K562 (cell line): Measurements from ENCODE around the gene STAMBPL1.

Experiments used
- FOXK2 ChIP-seq, 2 experiments: fragments of 450-650 bp; IDR thresholded peaks in 1 of 2; conservative IDR thresholded peaks in 1 of 2; 2 replicates each; pipeline ENCODE4 v1.6.1; 2016; ENCODE audit warnings: low read depth in 2 of 2, mild to moderate bottlenecking in 1 of 2
- MED1 ChIP-seq: sonication (generic); formaldehyde crosslinking; IDR thresholded peaks from 2 replicates; pipeline ENCODE4 v1.8.1; 2023; ENCODE audit warnings: missing genetic modification reagents, borderline replicate concordance
- POLR2A ChIP-seq: fragments of 450-650 bp; conservative IDR thresholded peaks from 2 replicates; pipeline ENCODE4 v1.6.1; 2016
- RCOR1 ChIP-seq, 2 experiments: IDR thresholded peaks; 2 replicates each; pipeline ENCODE4 v1.6.1; 2012; ENCODE audit warnings: low read depth in 2 of 2, low read length in 2 of 2, borderline replicate concordance in 1 of 2, improper control_type of control experiment in 1 of 2
- TF ChIP-seq, protein P1 (sequence below): sonication (generic); formaldehyde crosslinking; IDR thresholded peaks from 2 replicates; pipeline ENCODE4 v1.8.0; 2023; ENCODE audit warnings: mild to moderate bottlenecking, missing genetic modification reagents

DNA sequence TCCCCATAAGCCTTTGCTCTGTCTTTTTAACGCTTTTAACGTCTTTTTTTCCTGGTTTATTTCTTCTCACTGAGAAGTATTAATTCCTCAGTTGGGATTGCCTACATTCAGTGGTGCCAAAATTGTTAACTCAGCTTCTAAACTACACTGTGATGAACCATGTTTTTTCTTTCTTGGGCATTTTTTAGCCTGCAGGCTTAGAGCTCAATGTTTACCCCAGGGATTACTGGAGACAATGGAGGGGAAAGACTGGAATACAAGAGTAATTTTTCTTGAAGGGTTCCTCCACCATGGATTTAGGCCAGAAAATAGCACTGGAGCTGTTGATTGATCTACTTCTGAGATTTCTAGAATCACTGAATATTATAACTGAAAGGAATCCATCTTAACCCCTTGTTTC is 19.8 kb downstream of the STAMBPL1 start:
- TF ChIP-seq POLR2A (no peak), MED1 (CRISPR knock-in tag) (no peak), FOXK2 (conservative IDR thresholded peaks at IDR 0.05 in 1 of 2, IDR thresholded peaks at IDR 0.05 in 1 of 2; ENCODE audit: low read depth in 2 of 2) (no peak), RCOR1 (IDR thresholded peaks at IDR 0.05; ENCODE audit: borderline replicate concordance in 1 of 2, low read depth in 2 of 2, low read length in 2 of 2) (no peak)
- TF ChIP-seq, protein P1, sequence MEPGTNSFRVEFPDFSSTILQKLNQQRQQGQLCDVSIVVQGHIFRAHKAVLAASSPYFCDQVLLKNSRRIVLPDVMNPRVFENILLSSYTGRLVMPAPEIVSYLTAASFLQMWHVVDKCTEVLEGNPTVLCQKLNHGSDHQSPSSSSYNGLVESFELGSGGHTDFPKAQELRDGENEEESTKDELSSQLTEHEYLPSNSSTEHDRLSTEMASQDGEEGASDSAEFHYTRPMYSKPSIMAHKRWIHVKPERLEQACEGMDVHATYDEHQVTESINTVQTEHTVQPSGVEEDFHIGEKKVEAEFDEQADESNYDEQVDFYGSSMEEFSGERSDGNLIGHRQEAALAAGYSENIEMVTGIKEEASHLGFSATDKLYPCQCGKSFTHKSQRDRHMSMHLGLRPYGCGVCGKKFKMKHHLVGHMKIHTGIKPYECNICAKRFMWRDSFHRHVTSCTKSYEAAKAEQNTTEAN (CRISPR knock-in tag) = no peak
